Aorta (tissue), 5 donors: Measurements from ENCODE around the gene SKOR2. TPM values are rescaled to one million over a fixed set of nuclear protein-coding genes. Genes with fewer than 3 reads are reported as not detected.
"Not testable (repeated sequence)": the region's sequence is repeated elsewhere in the genome, so short reads cannot be mapped to it uniquely, and the experiment has no call there.

ENCODE experiments used
- ATAC-seq: fragments of 200-7000 bp; cut with Tn5 transposase; one replicate; pipeline ENCODE4 v1.9.1; 2022; ENCODE audit warnings: moderate library complexity; ENCODE audit not compliant: low FRiP score
- DNase-seq, 2 donors: peaks; one replicate each; pipeline ENCODE4 v3.0.0-alpha.2; 2020
- H3K27ac ChIP-seq, 2 donors: one replicate each; pipeline ENCODE4 v1.5.1; 2013; ENCODE audit warnings: low read length in 2 of 2, mild to moderate bottlenecking in 2 of 2, moderate library complexity in 2 of 2, control low read depth in 1 of 2, inconsistent platforms in 1 of 2, low read depth in 1 of 2
- H3K27me3 ChIP-seq, 2 donors: one replicate each; pipeline ENCODE4 v1.6.1; 2013; ENCODE audit warnings: control low read depth in 1 of 2, low read length in 1 of 2, mild to moderate bottlenecking in 1 of 2, moderate library complexity in 1 of 2; ENCODE audit not compliant: insufficient read depth in 2 of 2, control insufficient read depth in 1 of 2
- H3K36me3 ChIP-seq, 2 donors: one replicate each; pipeline ENCODE4 v1.6.1; 2013; ENCODE audit warnings: control low read depth in 1 of 2, low read length in 1 of 2, mild to moderate bottlenecking in 1 of 2; ENCODE audit not compliant: insufficient read depth in 2 of 2, control insufficient read depth in 1 of 2
- H3K4me1 ChIP-seq, 2 donors: one replicate each; pipeline ENCODE4 v1.6.1; 2013; ENCODE audit warnings: low read length in 2 of 2, control low read depth in 1 of 2, mild to moderate bottlenecking in 1 of 2, moderate library complexity in 1 of 2; ENCODE audit not compliant: insufficient read depth in 2 of 2, control insufficient read depth in 1 of 2
- H3K4me3 ChIP-seq, 2 donors: one replicate each; pipeline ENCODE4 v1.5.1; 2013; ENCODE audit warnings: low read length in 2 of 2, control low read depth in 1 of 2, mild to moderate bottlenecking in 1 of 2
- H3K9me3 ChIP-seq: one replicate; pipeline ENCODE4 v1.6.1; 2013; ENCODE audit warnings: mild to moderate bottlenecking, low read length; ENCODE audit not compliant: control insufficient read depth
- WGBS, 2 donors: extraction: QIAGEN DNeasy Blood & Tissue Kit; methylation state at CpG; one replicate each; pipeline ENCODE4 v1.1.7; 2013; 5-methylcytosine and 5-hydroxymethylcytosine counted together
- intact Hi-C, 2 donors: fragments of 100-400 bp; cut with DNase I; formaldehyde crosslinking; loops; one replicate each; pipeline versions ENCODE4 v1.14.2 to v1.15.0; 2022
- polyA plus RNA-seq, 2 donors: library from polyadenylated mRNA; stranded (reverse); fragments of 200-250 nt; gene quantifications; one replicate each; pipeline ENCODE4 v1.2.3, GENCODE V29; 2013
- total RNA-seq, 2 donors: library from RNA; stranded (reverse); fragmentation: NEBNext Ultra II Directional; extraction: Animal tissue kit (Norgen Biotek cat#: 25700); gene quantifications; one replicate each; pipeline ENCODE4 v1.2.1, GENCODE V29; 2021
- donor health status: healthy with polysubstance abuse.
- donor health status: Bipolar disorder and iron deficiency.
- donor health status: DM: no; HTN: no; CAD: no.
- donor health status: DM: no; HTN: no; CAD: no.
- donor health status: DM: yes; HTN: yes; CAD: no.

The SKOR2 gene
- total and polyA plus RNA-seq, 4 donors = not detected

GRCh38 chr18:47226660-47227059, 24.8 kb downstream of the SKOR2 start:
- ATAC-seq (no peak), DNase-seq (no peak)
- H3K27me3 ChIP-seq = no peaks in the 10 kb centered on the region
- no peaks in the 10 kb centered on the region for H3K9me3 ChIP-seq
- no peaks in the 10 kb centered on the region for H3K36me3 ChIP-seq
- no peak overlapping the region for H3K27ac ChIP-seq
- no peaks in the 10 kb centered on the region for H3K4me1 ChIP-seq
- intact Hi-C loops = no loop called here
- no peak overlapping the region for H3K4me3 ChIP-seq

- intact Hi-C loops = loop anchor here (5.0 to 10.0 kb wide), 2 partner anchors 532 to 539 kb away; no protein-coding TSS in a partner anchor
- no peaks in the 10 kb centered on the region for H3K9me3 ChIP-seq
- DNase-seq (no peak), ATAC-seq (no peak)
- H3K4me3 ChIP-seq = no peak overlapping the region
- no peak overlapping the region for H3K27ac ChIP-seq
- WGBS, 2 donors = 1 to 2% methylated on average over 5 of the region's 5 CpGs
- no peaks in the 10 kb centered on the region for H3K36me3 ChIP-seq
- H3K27me3 ChIP-seq = no peaks in the 10 kb centered on the region
- H3K4me1 ChIP-seq = no peaks in the 10 kb centered on the region
Measured at GRCh38 chr18:47215554-47216138, 35.8 kb downstream of the SKOR2 start.

DNA sequence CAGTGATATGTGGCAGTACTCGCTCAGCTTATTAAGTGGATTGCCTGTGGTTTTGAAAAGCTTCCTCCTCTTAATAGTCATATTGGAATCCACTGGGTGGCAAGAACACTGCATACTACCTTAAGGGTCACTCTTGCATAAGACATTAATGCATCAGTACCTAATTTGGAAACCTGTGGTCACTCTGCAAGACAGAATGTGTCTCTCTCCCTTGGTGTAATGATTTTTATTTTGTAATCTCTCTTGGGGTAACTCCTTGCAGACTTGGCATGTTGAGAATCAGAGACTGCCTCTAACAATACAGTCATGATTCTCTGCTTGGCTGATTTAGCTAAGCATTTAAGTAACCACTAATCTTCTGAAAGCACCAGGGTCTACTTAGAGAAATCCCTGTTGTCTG, 42.3 kb downstream of the SKOR2 start:
- Histone ChIP-seq H3K27ac (no peak overlapping the region), H3K4me1 (no peaks in the 10 kb centered on the region), H3K9me3 (no peaks in the 10 kb centered on the region), H3K27me3 (no peaks in the 10 kb centered on the region), H3K4me3 (no peak overlapping the region), H3K36me3 (no peaks in the 10 kb centered on the region)
- WGBS, 2 donors = 73 to 86% methylated on average over 1 of the region's 1 CpG
- intact Hi-C loops = loop anchor here in 1 of 2 donors (5.0 kb wide), 1 partner anchor 157 kb away; no protein-coding TSS in a partner anchor
- no peak for DNase-seq
- ATAC-seq = no peak

GRCh38 chr18:47206945-47207637, 44.4 kb downstream of the SKOR2 start:
- intact Hi-C loops = loop anchor here in 1 of 2 donors (5.0 kb wide), 1 partner anchor 155 kb away; no protein-coding TSS in a partner anchor
- DNase-seq (no peak), ATAC-seq (no peak)
- Histone ChIP-seq H3K9me3 (no peaks in the 10 kb centered on the region), H3K27me3 (no peaks in the 10 kb centered on the region), H3K4me1 (no peaks in the 10 kb centered on the region), H3K36me3 (no peaks in the 10 kb centered on the region), H3K4me3 (no peak overlapping the region), H3K27ac (no peak overlapping the region)
- WGBS, 2 donors = 46 to 63% methylated on average over 2 of the region's 2 CpGs

DNA sequence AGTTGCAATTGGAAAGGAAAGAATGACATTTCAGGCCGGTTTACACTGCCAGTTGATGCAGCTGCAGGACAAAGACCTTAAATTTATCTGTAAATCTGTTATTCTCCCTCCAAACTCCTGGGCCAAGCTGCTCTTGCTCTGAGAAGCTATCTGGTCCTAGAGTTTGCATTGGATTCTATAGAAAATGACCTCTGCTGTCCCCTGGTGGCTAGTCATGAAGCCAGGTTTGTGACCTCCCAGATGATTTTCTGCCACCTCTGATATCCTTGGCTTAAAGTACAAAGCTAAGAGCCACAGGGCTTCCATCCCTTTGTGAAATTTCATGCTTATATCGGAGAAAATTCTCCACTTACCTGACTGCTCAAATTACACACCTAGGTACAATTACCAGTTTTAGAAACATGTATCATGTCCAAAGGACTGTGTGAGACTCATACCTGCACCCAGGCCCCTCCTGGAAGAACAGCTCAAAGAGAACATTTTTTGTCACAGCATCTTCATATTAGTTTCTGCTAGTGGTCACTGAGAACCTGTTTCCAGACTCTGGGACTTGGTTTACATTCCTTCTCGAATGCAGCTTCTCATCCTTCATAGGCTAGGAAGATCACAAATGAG, 46.4 kb downstream of the SKOR2 start:
- Histone ChIP-seq H3K27ac (no peak overlapping the region), H3K27me3 (no peaks in the 10 kb centered on the region), H3K36me3 (no peaks in the 10 kb centered on the region), H3K9me3 (no peaks in the 10 kb centered on the region), H3K4me3 (no peak overlapping the region), H3K4me1 (no peaks in the 10 kb centered on the region)
- intact Hi-C loops = loop anchor here in 1 of 2 donors (2.0 to 5.0 kb wide), 2 partner anchors 104 to 153 kb away; no protein-coding TSS in a partner anchor
- ATAC-seq (no peak), DNase-seq (no peak)
- 48 to 56% methylated on average over 3 of the region's 3 CpGs for WGBS, 2 donors

GRCh38 chr18:47203626-47204464, 47.6 kb downstream of the SKOR2 start:
- intact Hi-C loops = loop anchor here in 1 of 2 donors (2.0 kb wide), 1 partner anchor 103 kb away; no protein-coding TSS in a partner anchor
- Histone ChIP-seq H3K27me3 (no peaks in the 10 kb centered on the region), H3K9me3 (no peaks in the 10 kb centered on the region), H3K27ac (no peak overlapping the region), H3K36me3 (no peaks in the 10 kb centered on the region), H3K4me1 (no peaks in the 10 kb centered on the region), H3K4me3 (no peak overlapping the region)
- WGBS, 2 donors = 29 to 40% methylated on average over 3 of the region's 3 CpGs
- DNase-seq (no peak), ATAC-seq (no peak)

DNA sequence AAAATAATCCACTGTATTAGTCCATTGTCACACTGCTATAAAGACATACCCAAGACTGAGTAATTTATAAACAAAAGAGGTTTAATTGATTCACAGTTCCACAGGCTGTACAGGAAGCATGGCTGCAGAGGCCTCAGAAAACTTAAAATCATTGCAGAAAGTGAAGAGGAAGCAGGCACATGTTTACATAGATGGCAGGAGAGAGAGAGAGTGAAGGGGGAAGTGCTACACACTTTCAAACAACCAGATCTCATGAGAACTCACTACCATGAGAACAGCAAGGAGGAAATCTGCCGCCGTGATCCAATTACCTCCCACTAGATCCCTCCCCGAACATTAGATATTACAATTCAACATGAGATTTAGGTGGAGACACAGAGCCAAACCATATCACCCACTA, 55.5 kb downstream of the SKOR2 start:
- H3K36me3 ChIP-seq, intact Hi-C loops, DNase-seq, H3K27me3 ChIP-seq, H3K4me3 ChIP-seq, H3K4me1 ChIP-seq, ATAC-seq, H3K27ac ChIP-seq, H3K9me3 ChIP-seq: not testable (repeated sequence)
- WGBS, 2 donors = 47 to 61% methylated on average over 3 of the region's 3 CpGs

DNA sequence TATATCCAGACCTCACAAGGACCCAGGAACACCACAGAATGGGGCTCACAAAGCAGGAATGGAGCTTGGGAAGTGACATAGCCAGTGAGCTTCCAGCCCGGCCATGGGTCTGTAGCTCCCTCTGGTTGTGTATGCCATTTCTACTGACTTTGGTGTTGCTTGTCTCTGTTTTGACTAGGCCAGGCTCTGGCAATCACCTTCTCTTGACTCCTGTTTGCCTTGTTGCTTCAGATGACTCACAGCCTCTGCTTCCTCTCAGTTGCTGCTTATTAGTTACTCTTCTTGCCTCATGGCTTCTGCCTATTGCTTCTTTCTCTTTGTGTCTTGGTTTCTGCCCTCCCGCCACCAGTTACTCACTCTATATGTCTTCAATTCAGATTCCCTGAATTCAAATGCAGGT, 59.5 kb downstream of the SKOR2 start:
- intact Hi-C loops = no loop called here
- DNase-seq = no peak
- Histone ChIP-seq H3K4me3 (no peak overlapping the region), H3K27me3 (peaks cover 0 to 2% of the 10 kb centered on the region in 2 donors), H3K9me3 (no peaks in the 10 kb centered on the region), H3K27ac (no peak overlapping the region), H3K4me1 (no peaks in the 10 kb centered on the region), H3K36me3 (no peaks in the 10 kb centered on the region)
- no peak for ATAC-seq
- 87% methylated on average over 2 of the region's 2 CpGs for WGBS, 2 donors
